Activated naive CD4-positive, alpha-beta T cell treated with anti-CD3 and anti-CD28 coated beads, Interleukin-2, amount 10 ng/mL, durations not matched to agents 7 days and 5 days (primary cell): ENCODE data around the gene PPP1R9B.

Experiments used
- CTCF ChIA-PET: fragments of 350-600 bp; sonication (Branson Sonifier 250); formaldehyde crosslinking; loops from one replicate; lab custom pipeline; 2021; ENCODE audit warnings: antibody characterized with exemption; lab: Charles Lee
- DNase-seq: peaks from one replicate; pipeline ENCODE4 v3.0.0-alpha.2; 2020
- H3K27ac Mint-ChIP-seq: one replicate; pipeline ENCODE4 v1.8.0; 2021; ENCODE audit warnings: mild to moderate bottlenecking, moderate library complexity, mixed read lengths
- H3K27me3 Mint-ChIP-seq: one replicate; pipeline ENCODE4 v1.8.0; 2021; ENCODE audit warnings: mild to moderate bottlenecking, mixed read lengths
- H3K36me3 Mint-ChIP-seq: one replicate; pipeline ENCODE4 v1.8.0; 2021; ENCODE audit warnings: mixed read lengths
- H3K4me1 Mint-ChIP-seq: one replicate; pipeline ENCODE4 v1.8.0; 2021; ENCODE audit warnings: mixed read lengths
- H3K4me3 Mint-ChIP-seq: one replicate; pipeline ENCODE4 v1.8.0; 2021; ENCODE audit warnings: mild to moderate bottlenecking, moderate library complexity, mixed read lengths
- H3K9me3 Mint-ChIP-seq: one replicate; pipeline ENCODE4 v1.8.0; 2021; ENCODE audit warnings: mixed read lengths

The PPP1R9B gene

DNA sequence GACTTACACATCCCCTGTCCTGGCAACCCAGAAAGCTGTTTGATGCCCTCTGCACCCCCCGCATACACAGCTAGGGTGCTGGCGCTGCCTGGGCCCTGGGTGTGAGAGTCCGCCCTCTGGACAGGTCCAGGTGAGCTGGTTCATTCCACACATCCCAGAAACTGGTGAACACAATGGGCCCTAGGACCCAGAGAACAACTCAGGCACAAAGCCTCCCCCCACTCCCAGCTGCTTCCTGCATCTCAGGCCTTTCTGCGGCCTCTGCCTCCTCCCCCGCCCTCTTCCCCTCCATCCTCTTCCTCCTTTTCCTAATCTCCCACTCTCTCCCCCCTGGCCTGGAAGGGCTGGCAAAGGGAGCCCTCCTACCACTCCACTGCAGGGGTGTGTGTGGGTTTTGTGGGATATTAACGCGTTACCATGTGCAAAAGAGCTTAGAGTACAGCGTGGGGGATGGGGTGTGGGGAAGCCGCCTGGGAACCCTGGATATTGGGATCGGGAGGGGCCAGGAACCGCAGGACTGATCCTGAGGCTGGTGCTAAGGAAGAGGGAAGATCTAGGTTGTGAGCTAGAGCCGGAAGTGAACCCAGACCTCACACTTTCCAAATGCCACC, 1.6 kb upstream of the PPP1R9B start:
- Mint-ChIP-seq H3K36me3 (peaks cover 13% of the 10 kb centered on the region), H3K4me1 (peaks cover 49% of the 10 kb centered on the region), H3K4me3 (peak overlapping the region; percentile 87), H3K27ac (peak overlapping the region; percentile 94), H3K27me3 (peaks cover 8% of the 10 kb centered on the region), H3K9me3 (no peaks in the 10 kb centered on the region)
- peak; percentile 79 for DNase-seq
- CTCF ChIA-PET = interaction anchor here (1.1 to 5.9 kb wide), 6 partner anchors 9 to 58 kb away, joined by 4 to 55 read pairs (median 7); partner anchors contain the start of gene PDK2

DNA sequence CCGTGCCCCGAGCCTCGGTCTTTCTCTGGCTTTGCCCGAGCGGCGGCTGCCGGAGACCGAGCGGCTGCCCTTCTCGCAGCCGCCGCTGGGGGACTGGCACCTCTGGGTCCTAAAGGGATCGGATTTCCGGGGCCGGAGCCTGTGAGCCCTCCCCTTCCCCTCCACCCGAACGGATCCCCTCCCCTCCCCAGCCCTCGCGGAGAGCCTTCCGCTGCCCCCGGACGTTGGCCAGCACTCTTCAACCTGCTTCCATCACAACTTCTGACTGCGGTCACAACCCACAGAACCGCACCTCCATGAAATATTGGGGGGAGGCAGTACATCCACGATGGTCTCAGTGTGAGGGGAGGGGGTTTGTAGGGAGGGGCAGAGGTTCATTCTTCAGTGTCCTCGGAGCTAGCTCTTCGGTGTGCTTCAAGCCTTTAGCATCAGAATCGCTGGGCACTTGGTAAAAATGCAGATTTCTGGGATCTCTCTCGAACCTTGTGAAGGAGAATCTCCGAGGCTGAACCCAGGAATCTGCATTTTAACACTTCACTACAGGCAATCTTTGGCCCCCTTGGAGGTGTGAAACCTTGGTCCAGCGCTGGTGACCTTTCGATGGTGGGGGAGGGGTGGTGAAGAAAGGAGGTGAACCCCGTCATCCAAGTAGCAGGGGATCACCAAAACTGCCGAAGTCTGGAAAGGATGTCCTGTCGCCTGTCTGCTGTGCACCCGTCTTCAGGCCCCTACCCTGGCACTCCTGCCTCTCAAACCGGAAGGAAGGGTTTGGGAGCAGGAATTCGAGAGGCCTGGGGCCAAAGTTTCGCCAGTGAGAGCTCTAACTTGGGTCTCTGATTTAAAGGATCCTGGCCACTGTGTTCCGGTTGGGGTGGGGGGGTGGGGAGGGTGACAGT, 812 bp upstream of the PPP1R9B start:
- CTCF ChIA-PET = interaction anchor here (1.1 to 5.9 kb wide), 7 partner anchors 10 to 57 kb away, joined by 4 to 55 read pairs (median 9); partner anchors contain the start of gene PDK2
- peak; percentile 94 for DNase-seq
- Mint-ChIP-seq H3K9me3 (no peaks in the 10 kb centered on the region), H3K4me3 (peak overlapping the region; percentile 87), H3K4me1 (peaks cover 53% of the 10 kb centered on the region), H3K27ac (peak overlapping the region; percentile 94), H3K36me3 (peaks cover 20% of the 10 kb centered on the region), H3K27me3 (peaks cover 8% of the 10 kb centered on the region)

DNA sequence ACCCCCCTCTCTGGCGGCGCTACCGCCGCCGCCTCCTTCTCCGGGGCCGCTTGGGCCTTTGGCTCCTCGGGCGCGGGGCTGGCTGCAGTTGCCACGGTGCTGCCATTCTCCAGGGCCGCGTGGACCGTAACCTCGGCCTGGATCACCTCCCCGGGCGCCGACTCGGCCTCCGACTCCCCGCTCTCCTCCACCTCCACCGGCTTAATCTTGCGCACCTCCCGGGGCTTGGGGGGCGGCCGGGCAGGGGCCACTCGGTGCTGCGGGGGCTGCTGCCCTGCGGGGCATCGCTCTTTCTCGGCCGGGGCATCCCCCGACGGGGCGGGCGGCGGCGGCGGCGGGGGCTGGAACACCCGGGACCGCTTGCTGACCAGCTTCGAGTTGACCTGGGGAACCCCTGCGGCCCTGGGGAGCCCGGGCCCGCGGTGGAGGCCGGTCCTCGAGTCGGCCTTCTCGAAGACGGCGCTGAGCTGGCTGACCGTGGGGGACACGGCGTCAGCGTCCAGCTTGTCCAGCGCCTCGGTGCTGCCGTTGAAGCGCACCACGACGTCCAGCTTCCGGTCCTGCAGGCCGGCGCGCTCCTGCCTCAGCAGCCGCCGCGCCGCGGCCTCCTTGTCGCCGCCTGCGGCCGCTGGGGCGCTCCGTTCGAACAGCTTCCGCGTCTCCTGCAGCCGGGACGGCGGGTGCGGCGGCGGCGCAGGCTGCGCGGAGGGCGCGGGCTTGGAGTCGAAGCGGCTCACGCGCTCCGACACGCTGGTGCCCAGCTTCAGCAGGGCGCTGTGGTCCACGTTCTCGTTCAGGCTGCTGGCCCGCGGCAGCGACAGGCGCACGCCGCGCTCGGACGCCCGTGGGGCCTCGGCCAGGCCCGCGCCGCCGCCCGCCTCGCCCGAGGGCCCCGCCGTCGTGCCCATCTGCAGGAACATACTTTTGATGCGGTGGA, 792 bp downstream of the PPP1R9B start:
- H3K27me3 Mint-ChIP-seq = peaks cover 8% of the 10 kb centered on the region
- H3K4me1 Mint-ChIP-seq = peaks cover 59% of the 10 kb centered on the region
- H3K27ac Mint-ChIP-seq = peak overlapping the region; percentile 72
- H3K4me3 Mint-ChIP-seq = peak overlapping the region; percentile 94
- CTCF ChIA-PET = interaction anchor here (0.7 to 5.9 kb wide), 4 partner anchors 10 to 32 kb away, joined by 3 to 55 read pairs (median 10); no protein-coding TSS in a partner anchor
- DNase-seq = peak; percentile 70
- H3K9me3 Mint-ChIP-seq = no peaks in the 10 kb centered on the region
- H3K36me3 Mint-ChIP-seq = peaks cover 27% of the 10 kb centered on the region

DNA sequence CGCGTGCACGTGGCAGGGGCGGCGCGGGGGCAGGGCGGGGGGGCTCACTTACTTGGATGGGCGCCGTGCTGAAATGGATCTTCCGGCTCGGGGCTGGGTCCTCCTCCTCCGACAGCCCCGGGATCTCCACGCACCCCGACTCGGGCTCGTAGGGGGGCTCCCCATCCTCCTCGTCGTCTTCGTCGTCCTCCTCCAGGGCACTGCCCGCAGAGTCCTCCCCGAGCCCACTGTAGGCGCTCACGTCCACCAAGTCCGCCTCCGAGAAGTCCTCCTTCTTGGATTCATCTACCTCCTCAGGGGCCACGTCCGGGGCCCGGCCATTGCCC, 1.4 kb downstream of the PPP1R9B start:
- Mint-ChIP-seq H3K9me3 (no peaks in the 10 kb centered on the region), H3K4me1 (peaks cover 59% of the 10 kb centered on the region), H3K27me3 (peaks cover 8% of the 10 kb centered on the region), H3K36me3 (peaks cover 33% of the 10 kb centered on the region), H3K27ac (peak overlapping the region; percentile 72), H3K4me3 (peak overlapping the region; percentile 94)
- DNase-seq = no peak
- CTCF ChIA-PET = interaction anchor here (1.9 to 5.9 kb wide), 2 partner anchors 9 to 12 kb away, joined by 16 to 55 read pairs; no protein-coding TSS in a partner anchor

DNA sequence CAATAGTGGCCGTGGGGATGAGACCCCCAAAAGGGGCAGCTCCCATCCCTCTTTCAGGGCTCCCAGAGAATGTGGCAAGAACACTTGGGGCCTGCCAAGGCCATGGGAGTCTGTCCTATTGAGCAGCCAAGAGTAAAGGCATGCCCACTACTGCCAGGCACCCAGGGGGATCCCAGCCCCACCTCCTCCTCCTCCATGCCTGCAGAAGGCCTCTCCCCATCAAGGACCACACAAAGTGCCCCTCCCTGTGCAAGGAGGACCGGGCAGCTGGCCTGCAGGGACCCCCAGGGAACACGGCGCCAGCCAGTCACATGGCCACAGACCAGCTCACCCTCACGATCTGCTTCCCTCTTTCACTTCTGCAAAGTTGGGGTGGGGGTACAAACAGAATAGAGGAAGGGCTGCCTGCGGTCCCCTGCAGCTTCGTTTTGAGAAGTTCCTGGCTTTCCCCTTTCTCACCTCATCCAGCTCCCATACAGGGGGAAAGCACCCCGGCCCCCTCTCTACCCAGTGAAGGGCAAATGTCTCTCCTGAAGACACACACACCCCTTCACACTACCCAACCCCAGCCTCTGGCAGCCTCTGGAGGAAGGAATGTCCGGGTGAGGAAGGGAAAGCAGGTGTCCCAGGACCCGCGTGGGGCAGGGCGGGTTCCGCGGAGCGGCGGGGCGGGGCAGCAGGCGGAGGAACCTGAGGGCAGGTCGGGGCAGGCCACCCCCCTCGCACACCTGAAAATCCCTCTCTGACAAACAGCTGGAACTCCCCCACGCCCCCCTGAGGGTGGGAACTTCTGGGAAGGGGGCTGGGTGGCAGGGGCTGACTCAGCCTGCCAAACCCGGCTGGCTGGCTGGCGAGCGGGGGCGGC, 2.0 kb downstream of the PPP1R9B start:
- Mint-ChIP-seq H3K4me1 (peaks cover 60% of the 10 kb centered on the region), H3K9me3 (no peaks in the 10 kb centered on the region), H3K27ac (peak overlapping the region; percentile 85), H3K27me3 (peaks cover 8% of the 10 kb centered on the region), H3K4me3 (peak overlapping the region; percentile 94), H3K36me3 (peaks cover 38% of the 10 kb centered on the region)
- DNase-seq = peak; percentile 73
- CTCF ChIA-PET = interaction anchor here (1.1 to 5.9 kb wide), 4 partner anchors 8 to 21 kb away, joined by 3 to 55 read pairs (median 6); no protein-coding TSS in a partner anchor

DNA sequence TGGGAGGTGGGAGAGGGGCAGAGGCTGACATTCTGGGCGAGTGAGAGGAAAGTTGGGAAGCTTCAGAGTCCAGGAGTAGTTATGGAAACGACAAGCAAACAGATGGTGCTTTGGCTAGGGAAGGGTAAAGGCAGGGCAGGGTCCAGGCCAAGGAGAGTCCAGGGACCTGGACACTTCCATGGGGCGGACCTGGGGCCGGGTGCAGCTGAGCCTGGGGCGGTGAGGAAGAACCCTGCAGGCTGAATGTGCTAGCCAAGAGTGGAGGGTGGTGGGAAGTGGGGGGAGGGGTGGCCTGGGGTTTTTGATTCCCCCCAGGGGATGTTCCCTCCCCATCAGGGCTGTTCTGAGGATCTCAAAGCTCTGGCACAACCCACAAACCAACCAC, 2.6 kb downstream of the PPP1R9B start:
- no peak for DNase-seq
- H3K4me1 Mint-ChIP-seq = peaks cover 65% of the 10 kb centered on the region
- peak overlapping the region; percentile 94 for H3K4me3 Mint-ChIP-seq
- H3K9me3 Mint-ChIP-seq = no peaks in the 10 kb centered on the region
- H3K27ac Mint-ChIP-seq = peak overlapping the region; percentile 85
- CTCF ChIA-PET = interaction anchor here (1.1 to 5.9 kb wide), 4 partner anchors 8 to 22 kb away, joined by 3 to 55 read pairs (median 6); no protein-coding TSS in a partner anchor
- peaks cover 42% of the 10 kb centered on the region for H3K36me3 Mint-ChIP-seq
- H3K27me3 Mint-ChIP-seq = peaks cover 8% of the 10 kb centered on the region

DNA sequence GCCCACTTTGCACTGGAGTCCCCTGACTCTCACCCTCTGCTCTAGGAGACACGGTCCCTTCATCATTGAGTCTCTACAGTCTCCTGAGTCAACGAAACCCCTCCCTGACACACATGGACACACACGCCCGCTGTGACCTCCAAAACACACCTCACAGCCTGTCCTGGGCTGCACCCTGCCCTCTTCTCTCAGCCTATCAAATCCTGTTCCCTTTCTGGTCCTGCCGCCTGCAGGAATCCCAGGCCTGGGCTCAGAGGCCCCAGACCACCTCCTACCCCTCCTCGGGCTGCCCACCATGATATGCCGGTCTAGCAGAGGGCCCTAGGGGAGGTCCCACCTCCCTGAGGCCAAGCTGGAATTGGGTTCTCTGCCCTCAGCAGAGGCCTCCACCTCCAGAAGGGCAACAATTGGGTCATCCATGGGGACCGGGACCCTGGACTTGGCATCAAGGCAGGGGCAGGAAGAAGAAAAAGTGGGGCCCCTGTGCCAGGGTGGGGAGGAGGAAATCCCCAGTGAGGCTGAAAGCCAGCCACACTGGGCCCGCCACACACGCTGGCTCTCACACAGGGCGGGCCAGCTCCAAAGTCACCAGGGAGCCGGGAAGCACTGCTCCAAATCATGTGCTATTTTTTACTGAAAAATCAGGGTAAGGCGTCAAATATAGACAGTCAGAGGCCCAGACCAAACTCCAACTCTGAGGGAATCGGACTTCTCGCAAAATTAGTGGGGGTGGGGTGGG, 3.4 kb downstream of the PPP1R9B start:
- Mint-ChIP-seq H3K27me3 (peaks cover 7% of the 10 kb centered on the region), H3K36me3 (peaks cover 50% of the 10 kb centered on the region), H3K27ac (peak overlapping the region; percentile 85), H3K4me3 (peak overlapping the region; percentile 94), H3K4me1 (peaks cover 65% of the 10 kb centered on the region), H3K9me3 (no peaks in the 10 kb centered on the region)
- DNase-seq = no peak
- CTCF ChIA-PET = interaction anchor here (1.7 kb wide), 1 partner anchor 8 kb away, joined by 6 read pairs; no protein-coding TSS in a partner anchor

DNA sequence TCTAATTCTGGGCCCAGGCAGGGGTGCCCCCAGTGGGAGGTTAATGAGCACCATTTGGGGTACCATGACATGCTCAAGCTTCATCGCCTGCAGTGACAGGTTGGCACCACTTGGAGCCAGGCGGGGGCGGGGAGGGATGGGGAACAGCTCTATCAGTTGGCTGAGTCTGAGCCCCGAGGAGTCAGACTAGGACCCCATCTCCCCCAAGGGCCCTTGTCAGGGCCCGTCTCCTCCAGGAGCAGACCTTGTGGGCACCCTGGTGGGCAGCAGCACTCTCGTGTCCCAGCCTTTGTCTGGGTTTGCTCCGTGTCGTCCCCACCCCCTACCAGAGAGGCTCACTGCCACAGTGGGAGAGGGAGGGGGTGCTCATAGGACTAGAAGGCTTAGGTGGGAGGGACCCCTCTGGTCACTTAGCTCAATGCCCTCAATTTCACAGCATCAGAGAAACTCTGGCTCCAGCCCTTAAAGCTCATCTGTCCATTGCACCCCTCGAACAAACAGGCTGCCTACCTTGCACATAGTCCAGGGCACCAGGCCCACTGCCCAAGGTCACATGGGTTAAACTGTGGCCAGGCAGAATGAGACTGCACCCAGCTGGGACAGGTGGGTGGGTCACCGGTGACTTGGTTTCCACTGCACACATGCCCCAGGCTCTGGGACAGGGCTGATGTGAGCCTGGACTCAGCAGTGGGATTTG, 4.1 kb downstream of the PPP1R9B start:
- DNase-seq = no peak
- Mint-ChIP-seq H3K36me3 (peaks cover 57% of the 10 kb centered on the region), H3K4me3 (peak overlapping the region; percentile 94), H3K9me3 (no peaks in the 10 kb centered on the region), H3K27me3 (no peaks in the 10 kb centered on the region), H3K4me1 (peaks cover 66% of the 10 kb centered on the region), H3K27ac (peak overlapping the region; percentile 85)
- CTCF ChIA-PET = interaction anchor here (0.8 to 1.8 kb wide), 4 partner anchors 8 to 32 kb away, joined by 3 to 8 read pairs (median 4); no protein-coding TSS in a partner anchor

DNA sequence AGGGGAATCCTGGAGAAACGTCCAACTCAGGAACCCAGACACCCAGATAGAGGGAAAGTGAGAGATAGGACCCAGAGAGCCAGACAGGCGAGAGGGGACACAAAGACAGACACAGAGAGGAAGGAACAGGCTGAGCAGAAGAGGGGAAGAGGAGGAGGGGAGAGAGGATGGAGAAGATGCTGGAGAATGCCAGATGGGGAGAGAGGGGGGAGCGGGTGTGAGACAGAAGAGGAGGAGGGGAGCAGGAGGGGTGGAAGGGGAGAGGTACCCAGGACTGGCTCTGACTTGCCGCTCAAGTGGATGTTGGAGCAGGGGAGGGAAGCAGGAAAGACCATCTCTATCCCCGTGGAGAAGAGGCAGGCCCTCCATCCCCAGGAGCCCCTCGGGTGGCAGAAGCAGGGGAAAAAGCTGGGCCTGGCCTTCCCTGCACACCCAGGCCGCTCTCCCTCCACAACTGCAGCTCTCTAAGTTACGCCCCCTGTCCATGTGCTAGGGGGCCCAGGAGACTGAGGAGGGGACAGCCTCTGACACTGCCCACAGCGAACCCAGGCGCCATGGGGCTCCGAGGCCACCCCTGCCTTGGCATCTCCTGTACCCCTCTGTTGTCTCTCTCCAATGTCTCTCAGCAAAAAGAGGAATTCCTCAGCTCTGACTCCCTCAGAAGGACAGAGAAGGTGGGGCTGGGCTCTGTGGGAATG, 4.8 kb downstream of the PPP1R9B start:
- peak overlapping the region; percentile 61 for H3K27ac Mint-ChIP-seq
- H3K9me3 Mint-ChIP-seq = no peaks in the 10 kb centered on the region
- CTCF ChIA-PET = interaction anchor here (0.8 to 1.8 kb wide), 5 partner anchors 9 to 32 kb away, joined by 3 to 8 read pairs (median 4); no protein-coding TSS in a partner anchor
- no peaks in the 10 kb centered on the region for H3K27me3 Mint-ChIP-seq
- peaks cover 73% of the 10 kb centered on the region for H3K4me1 Mint-ChIP-seq
- peak overlapping the region; percentile 41 for H3K4me3 Mint-ChIP-seq
- DNase-seq = no peak
- peaks cover 64% of the 10 kb centered on the region for H3K36me3 Mint-ChIP-seq

DNA sequence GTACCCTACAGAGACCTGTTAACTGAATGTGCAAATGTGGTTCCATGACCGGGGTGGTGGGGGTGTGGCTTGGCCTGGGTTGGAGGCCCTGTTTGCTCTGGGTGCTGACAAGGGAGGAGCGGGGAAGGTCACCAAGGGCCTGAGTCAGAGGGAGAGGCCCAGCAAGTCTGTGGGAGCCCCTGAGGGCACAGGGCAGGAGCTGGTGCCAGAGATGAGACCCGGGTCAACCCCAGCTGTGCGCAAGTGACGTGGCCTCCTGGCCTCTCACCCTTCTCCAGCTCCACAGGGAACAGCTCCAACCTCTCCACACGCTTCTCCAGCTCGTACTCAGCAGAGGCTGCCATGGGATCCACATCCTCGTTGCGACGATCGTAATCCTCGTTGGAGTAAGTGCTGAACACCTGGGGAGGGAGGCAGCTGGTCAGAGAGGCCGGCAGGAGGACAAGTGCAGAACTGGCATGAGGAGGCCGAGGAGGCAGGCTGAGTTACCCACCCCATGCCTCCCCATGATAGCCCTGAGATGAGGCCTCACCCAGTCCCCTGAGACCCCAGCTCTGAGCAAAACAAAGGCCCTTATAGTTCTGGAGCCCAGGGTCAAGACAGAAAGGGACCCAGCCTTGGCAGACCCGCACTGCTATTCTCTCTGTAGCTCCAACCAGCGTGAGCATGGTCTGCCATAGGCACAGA, 5.5 kb downstream of the PPP1R9B start:
- Mint-ChIP-seq H3K4me3 (peak overlapping the region; percentile 41), H3K36me3 (peaks cover 71% of the 10 kb centered on the region), H3K27ac (peak overlapping the region; percentile 61), H3K4me1 (peaks cover 80% of the 10 kb centered on the region), H3K27me3 (no peaks in the 10 kb centered on the region), H3K9me3 (no peaks in the 10 kb centered on the region)
- no peak for DNase-seq
- CTCF ChIA-PET = interaction anchor here (1.1 to 1.8 kb wide), 3 partner anchors 9 to 33 kb away, joined by 4 to 8 read pairs (median 5); no protein-coding TSS in a partner anchor

DNA sequence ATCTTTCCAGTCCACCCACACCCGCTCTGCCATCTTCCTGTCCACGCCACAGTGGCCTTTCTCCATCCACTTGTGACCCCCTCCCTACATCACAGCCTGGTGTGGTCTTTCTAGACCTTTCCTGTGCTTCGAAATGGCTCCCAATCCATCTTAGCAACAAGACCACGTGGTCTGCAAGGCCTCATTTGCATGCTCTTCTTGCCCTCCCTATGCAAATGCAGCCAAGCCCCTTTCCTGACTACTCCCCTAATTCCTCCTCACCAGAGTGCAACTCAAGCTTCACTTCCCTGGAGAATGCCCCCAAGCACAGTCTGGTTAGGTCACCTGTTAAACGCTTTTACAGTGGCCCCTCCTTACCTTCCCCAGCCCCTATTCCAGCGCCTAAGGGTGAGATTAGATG, 6.1 kb downstream of the PPP1R9B start:
- DNase-seq = no peak
- Mint-ChIP-seq H3K27me3 (no peaks in the 10 kb centered on the region), H3K27ac (peak overlapping the region; percentile 56), H3K36me3 (peaks cover 77% of the 10 kb centered on the region), H3K4me3 (peak overlapping the region; percentile 24), H3K4me1 (peaks cover 86% of the 10 kb centered on the region), H3K9me3 (no peaks in the 10 kb centered on the region)
- CTCF ChIA-PET = interaction anchor here (1.2 to 1.8 kb wide), 3 partner anchors 10 to 27 kb away, joined by 4 to 8 read pairs (median 8); no protein-coding TSS in a partner anchor
